Uterus (tissue), 2 donors: ENCODE measurements around the gene TF.

Source experiments
- POLR2A ChIP-seq, 2 donors: fragments of 450-650 bp; IDR thresholded peaks; one replicate each; pipeline ENCODE4 v1.6.1; 2016; ENCODE audit warnings: antibody characterized with exemption in 2 of 2, mild to moderate bottlenecking in 1 of 2, moderate library complexity in 1 of 2
- TF ChIP-seq, protein P1 (sequence below), 4 experiments: fragments of 200-600 bp in 2 of 4; fragments of 450-650 bp in 2 of 4; sonication (generic) in 2 of 4; IDR thresholded peaks; one replicate each; pipeline ENCODE4 v1.5.1; 2016 to 2019; ENCODE audit warnings: antibody characterized with exemption in 4 of 4, mild to moderate bottlenecking in 2 of 4, moderate library complexity in 1 of 4

DNA sequence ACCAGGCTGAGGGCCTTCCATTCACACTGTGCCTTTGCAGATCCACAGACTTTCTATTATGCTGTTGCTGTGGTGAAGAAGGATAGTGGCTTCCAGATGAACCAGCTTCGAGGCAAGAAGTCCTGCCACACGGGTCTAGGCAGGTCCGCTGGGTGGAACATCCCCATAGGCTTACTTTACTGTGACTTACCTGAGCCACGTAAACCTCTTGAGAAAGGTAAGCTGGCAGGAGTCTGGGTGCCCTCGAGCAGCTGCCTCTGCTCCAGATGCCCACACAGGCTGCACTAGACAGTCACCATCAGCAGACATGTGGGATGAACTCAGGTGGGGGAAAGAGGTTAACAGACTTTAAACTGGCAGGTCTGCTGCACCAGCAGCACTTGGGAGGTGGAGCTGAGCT, 8.3 kb downstream of the TF start:
- TF ChIP-seq, protein P1, sequence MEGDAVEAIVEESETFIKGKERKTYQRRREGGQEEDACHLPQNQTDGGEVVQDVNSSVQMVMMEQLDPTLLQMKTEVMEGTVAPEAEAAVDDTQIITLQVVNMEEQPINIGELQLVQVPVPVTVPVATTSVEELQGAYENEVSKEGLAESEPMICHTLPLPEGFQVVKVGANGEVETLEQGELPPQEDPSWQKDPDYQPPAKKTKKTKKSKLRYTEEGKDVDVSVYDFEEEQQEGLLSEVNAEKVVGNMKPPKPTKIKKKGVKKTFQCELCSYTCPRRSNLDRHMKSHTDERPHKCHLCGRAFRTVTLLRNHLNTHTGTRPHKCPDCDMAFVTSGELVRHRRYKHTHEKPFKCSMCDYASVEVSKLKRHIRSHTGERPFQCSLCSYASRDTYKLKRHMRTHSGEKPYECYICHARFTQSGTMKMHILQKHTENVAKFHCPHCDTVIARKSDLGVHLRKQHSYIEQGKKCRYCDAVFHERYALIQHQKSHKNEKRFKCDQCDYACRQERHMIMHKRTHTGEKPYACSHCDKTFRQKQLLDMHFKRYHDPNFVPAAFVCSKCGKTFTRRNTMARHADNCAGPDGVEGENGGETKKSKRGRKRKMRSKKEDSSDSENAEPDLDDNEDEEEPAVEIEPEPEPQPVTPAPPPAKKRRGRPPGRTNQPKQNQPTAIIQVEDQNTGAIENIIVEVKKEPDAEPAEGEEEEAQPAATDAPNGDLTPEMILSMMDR (IDR thresholded peaks at IDR 0.05) = no peak
- no peak for TF ChIP-seq POLR2A (IDR thresholded peaks at IDR 0.05)
